GM10266 (cell line): ENCODE data around the gene PAX8.
"Not testable (repeated sequence)": the region's sequence is repeated elsewhere in the genome, so short reads cannot be mapped to it uniquely, and the experiment has no call there.

ENCODE experiments used
- DNase-seq: peaks from one replicate; pipeline ENCODE4 v3.0.0; 2012; ENCODE audit errors: extremely low spot score
- TF ChIP-seq, protein P1 (sequence below): IDR thresholded peaks from 2 replicates; pipeline ENCODE4 v1.5.1; 2012; ENCODE audit warnings: mild to moderate bottlenecking, low read depth; ENCODE audit not compliant: control insufficient read depth, insufficient read depth; ENCODE audit errors: missing control alignments

The PAX8 gene

DNA sequence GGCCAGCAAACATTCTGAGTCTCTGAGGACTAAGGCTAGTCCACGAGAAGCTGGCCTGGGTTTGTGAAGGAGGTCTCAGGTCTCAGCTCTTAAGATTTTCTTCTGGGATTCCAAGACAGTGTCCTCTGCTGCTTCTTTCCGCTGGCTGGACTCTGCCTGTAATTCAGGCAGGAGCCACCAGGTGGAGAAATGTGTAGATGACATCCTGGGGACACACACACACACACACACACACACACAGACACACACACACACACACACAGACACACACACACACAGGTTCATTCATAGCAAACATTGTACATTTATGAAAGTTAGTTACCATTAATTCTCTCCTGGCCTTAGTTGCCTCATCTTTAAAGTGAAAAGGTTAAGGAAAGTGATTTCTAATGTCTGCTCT, 18.9 kb upstream of the PAX8 start:
- TF ChIP-seq, protein P1, sequence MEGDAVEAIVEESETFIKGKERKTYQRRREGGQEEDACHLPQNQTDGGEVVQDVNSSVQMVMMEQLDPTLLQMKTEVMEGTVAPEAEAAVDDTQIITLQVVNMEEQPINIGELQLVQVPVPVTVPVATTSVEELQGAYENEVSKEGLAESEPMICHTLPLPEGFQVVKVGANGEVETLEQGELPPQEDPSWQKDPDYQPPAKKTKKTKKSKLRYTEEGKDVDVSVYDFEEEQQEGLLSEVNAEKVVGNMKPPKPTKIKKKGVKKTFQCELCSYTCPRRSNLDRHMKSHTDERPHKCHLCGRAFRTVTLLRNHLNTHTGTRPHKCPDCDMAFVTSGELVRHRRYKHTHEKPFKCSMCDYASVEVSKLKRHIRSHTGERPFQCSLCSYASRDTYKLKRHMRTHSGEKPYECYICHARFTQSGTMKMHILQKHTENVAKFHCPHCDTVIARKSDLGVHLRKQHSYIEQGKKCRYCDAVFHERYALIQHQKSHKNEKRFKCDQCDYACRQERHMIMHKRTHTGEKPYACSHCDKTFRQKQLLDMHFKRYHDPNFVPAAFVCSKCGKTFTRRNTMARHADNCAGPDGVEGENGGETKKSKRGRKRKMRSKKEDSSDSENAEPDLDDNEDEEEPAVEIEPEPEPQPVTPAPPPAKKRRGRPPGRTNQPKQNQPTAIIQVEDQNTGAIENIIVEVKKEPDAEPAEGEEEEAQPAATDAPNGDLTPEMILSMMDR = peak; percentile 25
- DNase-seq = not testable (repeated sequence)

DNA sequence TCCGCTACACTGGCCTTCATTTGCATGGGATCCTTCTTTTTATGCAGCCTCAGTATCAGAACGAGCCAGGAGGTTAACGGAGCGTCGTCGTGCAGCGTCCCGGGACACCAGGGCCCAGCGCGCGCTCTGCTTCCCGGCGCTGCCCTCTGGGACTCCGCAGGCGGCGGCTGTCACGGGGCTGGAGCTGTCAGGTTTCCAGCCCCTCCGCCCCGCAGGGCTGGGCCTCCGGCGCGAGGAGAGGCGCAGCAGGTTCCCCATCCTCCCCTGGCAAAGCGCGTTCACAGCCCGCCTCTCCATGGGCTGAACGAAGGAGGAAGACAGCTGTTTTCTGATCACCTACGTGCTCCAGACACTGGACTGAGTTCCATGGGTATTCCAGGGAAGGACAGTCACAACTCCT, 12.5 kb upstream of the PAX8 start:
- TF ChIP-seq, protein P1 = no peak
- no peak for DNase-seq

DNA sequence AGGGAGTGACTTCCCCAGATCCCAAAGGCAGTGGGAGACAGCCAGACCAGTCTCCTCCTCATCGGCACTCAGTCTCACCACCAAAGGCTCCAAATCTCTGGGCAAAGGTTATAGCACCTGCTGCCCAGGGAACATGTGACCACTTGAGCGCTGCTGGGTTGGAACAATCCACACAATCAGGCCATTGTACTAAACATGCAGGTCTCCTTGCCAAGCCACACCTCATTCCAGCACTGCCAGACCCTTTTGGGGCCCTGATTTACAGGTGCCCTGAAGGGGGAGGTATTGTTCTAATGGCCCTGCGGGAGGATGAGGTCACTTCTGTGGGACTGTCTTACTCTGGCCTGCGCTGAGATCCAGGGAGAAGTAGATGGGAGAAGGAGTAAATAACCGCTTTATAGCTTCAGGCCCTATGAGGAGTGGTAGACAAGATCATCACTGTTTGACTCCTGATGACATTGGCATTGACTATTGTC, 10.0 kb upstream of the PAX8 start:
- not testable (repeated sequence) for DNase-seq

DNA sequence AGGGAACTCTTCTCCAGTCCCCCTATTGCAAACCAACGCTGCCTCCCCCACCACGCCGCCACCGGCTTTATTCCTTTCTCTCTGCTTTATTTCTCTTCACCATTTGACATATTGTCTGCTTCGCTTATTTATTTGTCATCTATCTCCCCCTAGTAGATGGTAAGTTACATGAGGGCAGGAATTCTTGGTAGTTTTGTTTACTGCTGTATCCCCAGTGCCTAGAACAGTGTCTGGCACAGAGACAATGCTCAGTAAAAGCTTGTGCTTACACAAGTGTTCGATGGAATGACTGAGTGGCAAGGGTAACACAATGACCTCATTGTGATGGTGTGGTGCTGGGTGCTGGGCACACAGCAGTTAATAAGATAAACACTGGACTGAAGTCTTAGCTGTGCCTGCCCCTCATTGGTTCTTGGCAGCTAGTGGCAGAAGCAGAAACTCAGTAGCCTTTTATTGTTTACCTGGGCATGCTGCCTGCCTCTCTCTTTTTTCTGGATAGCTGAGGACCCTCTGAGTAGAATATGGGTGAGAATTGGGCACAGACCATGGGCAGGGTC, 9.5 kb upstream of the PAX8 start:
- DNase-seq = not testable (repeated sequence)

DNA sequence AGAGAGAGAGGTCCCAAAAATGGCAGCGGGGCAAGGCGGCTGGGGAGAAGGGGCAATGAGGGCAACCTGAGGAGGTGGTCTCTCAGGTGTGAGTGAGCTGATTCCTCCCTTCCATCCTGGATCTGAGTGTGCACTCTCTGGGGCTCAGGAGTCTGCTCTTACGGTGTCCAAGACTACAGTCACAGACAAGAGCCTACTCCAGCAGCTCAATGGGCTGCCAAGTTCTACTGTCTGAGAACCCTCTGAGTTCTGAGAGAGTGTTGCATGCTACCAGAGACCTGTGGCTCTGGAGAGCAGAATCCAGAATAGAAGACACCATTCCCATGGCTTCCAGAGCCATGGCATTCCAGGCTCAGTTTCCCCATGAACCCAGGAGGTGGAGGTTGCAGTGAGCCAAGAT, 7.1 kb upstream of the PAX8 start:
- TF ChIP-seq, protein P1 = no peak
- DNase-seq = no peak

DNA sequence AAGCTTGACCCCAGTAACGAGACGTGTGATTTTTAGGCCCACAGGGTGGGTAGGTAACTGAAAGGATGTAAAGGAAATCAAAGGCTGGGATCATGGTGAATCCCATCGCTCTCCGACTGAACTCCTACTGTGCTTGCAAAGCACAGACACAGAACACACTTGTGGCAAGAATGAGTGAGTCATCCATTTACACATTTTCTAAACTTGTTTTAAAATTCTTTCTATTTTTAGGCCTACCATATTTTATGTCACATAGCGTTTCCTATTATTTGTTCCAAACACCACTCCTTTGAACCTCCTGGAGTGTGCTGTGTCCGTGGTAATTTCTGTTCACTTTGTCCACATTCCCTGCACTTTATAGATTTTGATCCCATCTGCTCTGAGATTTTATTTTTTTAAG, 6.3 kb upstream of the PAX8 start:
- DNase-seq = not testable (repeated sequence)

DNA sequence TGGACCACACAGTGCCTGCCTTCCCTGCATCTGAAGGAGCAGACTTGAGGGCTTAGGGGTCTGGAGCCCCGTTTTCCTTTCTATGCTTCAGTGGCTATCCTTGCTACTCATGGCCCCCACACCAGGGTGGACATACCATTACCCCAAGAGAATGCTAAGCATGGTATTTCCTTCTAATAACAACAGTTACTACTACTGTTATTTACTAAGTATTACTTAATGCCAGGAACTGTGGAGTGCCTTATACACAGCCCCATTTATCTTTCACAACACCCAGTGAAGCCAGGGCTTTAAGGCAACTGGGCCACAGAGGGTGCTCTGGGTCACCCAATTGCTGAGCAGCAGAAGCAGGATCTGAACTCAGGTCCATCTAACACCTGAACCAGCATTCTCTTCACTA, 5.8 kb upstream of the PAX8 start:
- TF ChIP-seq, protein P1 = no peak

DNA sequence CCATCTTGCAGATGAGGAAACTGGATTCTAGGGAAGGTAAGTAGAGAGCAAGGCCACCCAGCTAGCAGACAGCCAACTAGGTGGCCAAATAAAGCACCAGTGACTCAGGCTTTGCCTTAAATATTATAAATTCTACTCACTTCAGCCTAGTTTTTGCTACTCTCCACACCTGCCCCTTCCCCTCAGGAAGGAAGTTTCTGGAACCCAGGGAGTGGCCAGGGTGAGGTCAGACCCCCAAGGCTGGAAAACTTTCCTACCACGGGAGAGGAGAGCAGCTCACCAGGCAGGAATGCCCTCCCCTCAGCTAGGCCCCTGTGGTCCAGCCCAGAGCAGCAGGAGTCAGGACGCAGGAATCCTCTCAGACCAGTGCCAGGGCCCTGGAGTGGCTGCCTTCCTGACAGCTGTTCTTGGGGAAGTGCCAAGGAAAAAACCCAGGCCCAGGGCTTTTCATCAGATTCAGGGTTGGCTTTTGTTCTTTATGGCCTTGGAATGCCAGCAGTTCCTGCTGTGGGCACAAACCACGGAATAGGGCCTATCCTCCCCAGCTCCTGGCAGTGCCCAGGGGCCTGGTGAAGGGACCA, 5.1 kb upstream of the PAX8 start:
- no peak for DNase-seq
- TF ChIP-seq, protein P1 = no peak

More for the DNA sequence above, 5.8 kb upstream of the PAX8 start:
- no peak for DNase-seq
